Femur (tissue), 1 donor: ENCODE measurements around the gene PRSS53.
"Not testable (repeated sequence)": the region's sequence is repeated elsewhere in the genome, so short reads cannot be mapped to it uniquely, and the experiment has no call there.

ENCODE experiments used
- DNase-seq: peaks from one replicate; pipeline ENCODE4 v3.0.0-alpha.2; 2017

The PRSS53 gene

DNA sequence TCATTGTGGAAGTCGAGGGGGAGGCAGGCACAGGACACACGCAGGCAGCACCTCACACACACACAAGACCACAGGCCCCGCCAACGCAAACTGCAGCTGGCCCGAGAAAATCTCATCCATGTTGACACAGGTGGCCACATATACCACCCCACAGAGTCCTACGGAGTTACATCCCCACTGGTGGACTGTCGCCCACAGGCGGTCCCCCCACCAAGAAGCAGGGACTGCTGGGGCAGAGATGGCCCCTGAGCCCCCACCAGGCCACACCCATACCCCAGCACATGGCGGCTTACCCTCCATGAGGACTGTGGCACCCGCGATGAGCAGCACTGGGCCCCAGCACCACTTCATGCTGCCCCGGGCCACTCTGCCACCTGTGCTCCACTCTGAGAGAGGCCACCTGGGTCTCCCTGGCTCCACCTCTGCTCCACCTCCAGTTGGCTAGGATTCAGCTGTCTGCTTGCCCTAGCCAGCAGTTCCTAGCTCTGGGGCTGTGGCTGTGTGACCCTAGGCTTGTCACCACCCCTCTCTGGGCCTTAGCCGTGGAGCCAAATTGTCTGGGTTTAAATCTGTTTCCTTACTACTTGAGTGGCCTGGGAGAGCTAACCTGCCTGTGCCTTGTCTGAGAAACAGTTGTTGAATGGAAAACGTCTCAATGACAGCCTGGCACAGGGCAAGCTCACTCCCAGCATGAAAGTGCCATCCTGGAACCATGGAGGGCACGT, at the start of gene PRSS53:
Gene PRSS53 (minus strand): TSS at position 485 of the 725 bp plus-strand sequence. CDS start 134 bp downstream, at position 351.
- DNase-seq = no peak

DNA sequence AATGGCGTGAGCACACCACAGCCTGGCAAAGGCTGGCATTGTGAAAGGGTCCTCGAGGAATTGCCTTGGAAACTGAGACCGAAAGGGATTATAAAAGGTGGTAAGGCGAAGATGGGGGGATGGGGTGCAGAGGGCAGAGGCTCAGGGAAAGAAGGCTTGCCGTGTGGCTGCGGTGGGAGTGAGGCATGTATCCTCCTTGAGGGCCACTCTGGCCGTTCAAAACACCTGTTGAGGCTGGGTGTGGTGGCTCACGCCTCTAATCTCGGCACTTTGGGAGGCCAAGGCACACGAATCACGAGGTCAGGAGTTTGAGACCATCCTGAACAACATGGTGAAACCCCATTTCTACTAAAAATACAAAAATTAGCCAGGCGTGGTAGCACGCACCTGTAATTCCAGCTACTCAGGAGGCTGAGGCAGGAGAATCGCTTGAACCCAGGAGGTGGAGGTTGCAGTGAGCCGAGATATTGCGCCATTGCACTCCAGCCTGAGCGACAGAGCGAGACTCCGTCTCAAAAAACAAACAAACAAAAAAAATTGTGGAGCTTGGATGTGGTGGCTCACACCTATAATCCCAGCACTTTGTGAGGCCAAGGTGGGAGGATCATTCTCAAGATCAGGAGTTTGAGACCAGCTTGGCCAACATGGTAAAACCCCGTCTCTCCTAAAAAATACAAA, 48.2 kb upstream of the PRSS53 start:
- not testable (repeated sequence) for DNase-seq

DNA sequence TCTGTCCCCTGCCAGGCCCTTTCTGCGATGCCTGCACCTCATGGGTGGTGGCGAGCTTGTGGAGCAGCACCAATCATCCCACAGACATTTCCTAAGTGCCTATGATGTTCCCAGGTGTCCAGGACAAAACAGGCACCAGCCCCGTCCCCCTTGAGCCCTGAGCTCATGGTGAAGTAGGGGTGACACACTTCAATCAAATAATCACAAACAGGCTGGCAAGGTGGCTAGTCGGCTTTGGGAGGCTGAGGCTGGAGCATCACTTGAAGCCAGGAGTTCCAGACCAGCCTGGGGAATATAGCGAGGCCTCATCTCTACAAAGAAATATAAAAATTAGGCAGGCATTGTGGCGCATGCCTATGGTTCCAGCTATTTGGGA, 47.5 kb upstream of the PRSS53 start:
- DNase-seq = no peak

DNA sequence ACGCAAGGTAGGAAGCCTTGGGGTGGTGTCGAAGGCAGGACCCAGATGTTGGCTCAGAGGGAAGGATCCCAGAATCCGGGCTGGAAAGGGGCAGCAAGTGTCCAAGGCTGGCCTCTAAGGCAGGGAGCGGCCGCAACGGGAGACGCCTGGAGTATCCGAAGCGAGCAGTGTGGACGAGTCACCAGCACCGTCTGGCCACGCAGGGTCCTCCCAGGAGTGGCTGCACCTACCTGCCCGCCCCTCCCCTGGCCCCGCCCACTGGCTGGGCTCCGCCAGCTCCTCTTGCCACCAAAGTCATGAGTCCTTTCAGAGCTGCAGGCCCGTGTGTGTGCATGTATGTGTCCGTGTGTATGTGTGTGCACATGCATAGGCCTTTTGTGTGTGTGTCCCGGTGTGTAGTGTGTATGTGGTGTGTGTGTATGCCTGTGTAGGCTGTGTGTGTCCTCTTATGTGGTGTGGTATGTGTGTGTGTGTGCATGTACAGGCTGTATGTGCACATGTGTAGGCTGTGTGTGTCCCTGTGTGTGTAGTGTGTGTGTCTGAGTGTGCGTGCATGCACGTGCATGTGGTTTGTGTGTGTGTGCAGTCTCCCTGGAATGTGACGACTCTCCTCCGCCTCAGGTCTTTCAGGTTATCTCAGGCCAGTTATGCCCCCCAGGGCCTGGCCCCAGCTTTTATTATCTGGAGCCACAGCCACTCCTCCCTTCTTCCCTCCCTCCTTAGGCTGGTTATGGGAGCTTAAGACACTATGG, 47.0 kb upstream of the PRSS53 start, which contains the start of gene PRSS8:
Gene PRSS8 (minus strand): TSS at position 193 of the 752 bp plus-strand sequence. CDS start 229 bp downstream, outside the sequence.
- peak; percentile 25 for DNase-seq

DNA sequence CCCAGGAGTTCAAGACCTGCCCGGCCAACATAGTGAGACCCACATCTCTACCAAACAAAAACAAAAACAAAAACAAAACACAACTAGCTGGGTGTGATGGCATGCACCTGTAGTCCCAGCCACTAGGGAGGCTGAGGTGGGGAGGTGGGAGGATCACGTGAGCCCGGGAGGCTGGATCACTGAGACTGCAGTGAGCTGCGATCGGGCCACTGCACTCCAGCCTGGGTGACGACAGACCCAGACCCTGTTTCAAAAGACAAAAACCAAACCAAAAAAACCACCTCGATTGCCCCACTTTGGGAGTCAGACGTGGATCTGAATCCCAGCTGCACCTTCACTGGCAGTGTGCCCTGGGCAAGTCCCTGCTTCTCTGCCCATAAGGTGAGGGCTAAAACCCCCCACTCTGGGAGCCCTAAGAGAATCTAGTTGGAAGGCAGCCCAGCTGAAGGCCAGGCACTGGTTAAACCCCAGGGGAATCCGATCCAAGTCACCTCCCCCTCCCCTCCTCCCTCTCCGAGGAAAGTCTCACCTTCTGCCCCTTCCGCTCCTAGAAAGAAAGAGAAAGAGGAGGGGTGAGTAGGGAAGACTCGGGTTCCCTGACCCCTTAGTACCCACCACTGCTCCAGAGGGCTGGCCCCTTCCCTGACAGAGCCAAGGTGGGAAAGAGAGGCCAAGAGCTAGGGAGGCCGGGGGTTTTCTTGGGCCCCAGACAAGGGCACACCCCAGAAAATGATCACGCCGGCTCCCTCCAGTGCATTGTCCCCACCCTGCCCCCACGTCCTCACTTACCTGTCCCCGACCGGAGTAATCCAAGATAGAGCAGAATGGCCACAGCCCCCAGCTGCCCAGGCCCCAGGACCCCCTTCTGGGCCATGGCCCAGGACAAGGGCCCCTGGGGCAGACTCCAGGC, 46.1 kb upstream of the PRSS53 start:
- peak; percentile 30 for DNase-seq

DNA sequence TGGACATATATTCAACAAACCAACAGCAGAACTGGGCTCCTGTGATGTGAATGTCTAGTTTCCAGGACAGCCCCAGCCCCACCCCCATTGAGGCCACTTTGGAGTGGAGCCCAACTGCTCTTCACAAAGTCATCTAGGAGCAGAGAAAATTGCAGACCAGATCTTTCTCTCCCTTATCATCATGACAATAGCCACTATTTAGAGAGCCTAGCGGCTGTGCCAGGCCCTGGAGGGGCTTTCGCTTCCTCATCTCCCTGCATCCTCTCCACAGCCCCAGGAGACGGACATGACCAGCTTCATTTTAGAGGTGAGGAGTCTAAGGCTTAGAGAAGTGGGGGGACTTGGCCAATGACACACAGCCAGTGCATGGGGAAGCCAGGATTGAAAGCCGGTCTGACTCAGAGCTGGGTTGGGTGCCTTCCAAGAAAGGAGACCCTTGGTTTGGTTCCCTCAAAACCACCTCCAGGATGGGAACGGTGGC, 45.4 kb upstream of the PRSS53 start:
- peak; percentile 57 for DNase-seq

DNA sequence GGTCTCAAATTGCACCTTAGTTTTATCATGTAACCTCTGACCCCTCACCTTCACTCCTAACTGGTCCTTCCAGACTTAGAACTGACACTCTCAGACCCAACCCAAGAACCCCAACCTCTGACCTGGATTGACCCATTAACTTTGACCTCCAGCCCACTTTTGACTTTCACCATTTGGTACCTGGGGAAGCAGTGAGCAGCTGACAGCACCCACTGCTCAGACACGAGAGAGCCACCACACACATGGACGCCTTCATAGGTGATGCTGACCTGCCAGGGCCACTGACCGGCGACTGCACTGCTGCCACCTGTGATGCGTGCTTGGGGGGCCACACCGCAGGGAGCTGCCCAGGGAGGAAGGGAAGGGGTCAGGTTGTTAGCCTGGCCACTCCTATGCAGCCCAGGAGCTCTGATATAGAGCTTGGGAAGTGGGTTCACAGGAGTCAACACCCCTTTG, 44.3 kb upstream of the PRSS53 start:
- no peak for DNase-seq

DNA sequence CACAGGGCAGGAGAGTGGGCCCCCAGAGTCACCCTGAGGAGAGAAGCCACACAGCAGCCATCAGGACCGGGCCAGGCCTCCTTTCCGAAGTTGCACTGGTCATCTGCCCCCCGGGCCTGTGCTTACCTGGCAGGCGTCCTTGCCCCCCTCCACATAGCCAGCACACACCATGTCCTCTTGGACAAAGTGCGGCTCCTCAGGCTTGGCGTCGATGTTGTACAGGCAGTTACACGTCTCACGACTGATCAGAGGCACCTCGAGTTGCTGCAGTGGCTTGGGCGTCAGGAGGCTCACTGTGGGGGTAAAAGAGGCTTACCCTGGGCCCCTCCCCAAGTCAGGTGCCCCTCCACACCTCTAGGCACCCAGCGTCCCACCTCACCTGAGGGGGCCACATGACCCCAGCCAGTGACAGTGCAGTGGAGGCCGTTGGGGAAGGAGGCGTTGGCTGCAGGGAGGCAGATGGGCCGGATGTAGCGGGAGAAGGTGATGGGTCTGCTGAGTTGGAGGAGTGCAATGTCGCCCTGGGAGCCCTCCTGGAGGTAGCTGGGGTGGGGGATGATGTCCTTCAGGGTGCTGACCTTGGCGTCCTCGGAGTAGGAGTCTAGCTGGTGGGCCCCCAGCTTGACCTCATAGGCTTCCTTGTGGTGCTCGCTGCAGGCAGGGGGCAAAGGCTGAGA, 43.7 kb upstream of the PRSS53 start:
- peak; percentile 22 for DNase-seq

DNA sequence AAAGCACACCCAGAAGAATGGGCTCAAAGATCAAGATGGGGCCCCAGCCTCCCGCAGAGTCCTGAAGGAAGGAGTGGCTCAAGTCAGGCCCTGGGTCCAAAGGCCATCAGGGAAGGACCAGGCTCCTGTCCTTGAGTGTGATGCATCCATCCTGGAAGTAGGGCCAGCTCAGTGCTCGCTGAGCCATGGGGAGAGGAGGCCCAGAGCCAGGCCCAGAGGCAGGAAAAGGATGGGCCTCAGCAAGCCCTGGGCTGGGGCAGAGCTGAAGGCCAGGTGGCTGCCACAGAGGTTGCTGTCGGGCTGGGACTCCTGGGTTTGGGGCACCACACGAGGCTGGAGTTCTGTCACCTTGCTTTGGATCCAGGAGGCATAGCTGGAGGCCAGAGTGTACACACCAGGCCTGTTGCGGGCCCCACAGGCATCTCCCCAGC, 43.1 kb upstream of the PRSS53 start:
- no peak for DNase-seq

DNA sequence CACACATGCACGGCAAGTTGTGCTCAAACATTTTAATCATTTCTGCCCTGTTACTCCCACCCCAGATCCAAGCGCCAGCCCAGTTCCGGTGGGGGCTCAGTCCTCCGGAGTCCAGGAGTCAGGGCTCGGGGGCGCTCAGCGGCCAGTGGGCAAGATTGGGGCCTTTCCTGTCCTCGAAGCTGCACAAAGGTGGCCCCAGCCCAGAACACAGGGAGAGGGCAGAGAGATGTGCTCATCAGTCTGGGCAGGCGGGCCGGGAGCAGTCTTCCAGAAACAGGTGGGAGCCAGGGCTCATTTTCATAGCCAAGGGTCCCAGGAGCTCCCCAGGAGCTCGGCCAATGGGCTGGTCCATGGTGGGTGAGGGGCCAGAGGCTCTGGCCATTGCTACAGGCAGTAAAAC, 42.7 kb upstream of the PRSS53 start:
- no peak for DNase-seq

DNA sequence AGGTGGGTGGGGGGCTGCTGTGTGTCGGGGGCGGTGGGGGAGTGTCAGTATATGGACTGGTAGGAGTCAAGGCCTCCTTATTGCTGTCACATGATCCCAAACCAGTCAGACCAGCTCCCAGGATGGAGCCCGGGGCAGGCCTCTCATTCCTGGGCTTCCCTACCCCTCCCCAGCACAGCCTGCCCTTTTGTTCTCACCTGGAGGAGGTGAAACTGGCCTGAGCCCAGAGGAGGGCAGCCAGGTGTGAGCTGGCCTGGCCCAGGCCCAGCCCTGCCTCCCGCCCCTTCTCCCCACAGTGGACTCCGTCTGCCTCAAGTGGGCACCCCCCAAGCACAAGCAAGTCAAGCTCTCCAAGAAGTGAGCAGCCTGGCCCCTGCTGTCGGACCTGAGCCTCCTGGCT, 42.2 kb upstream of the PRSS53 start:
- DNase-seq = peak; percentile 22

DNA sequence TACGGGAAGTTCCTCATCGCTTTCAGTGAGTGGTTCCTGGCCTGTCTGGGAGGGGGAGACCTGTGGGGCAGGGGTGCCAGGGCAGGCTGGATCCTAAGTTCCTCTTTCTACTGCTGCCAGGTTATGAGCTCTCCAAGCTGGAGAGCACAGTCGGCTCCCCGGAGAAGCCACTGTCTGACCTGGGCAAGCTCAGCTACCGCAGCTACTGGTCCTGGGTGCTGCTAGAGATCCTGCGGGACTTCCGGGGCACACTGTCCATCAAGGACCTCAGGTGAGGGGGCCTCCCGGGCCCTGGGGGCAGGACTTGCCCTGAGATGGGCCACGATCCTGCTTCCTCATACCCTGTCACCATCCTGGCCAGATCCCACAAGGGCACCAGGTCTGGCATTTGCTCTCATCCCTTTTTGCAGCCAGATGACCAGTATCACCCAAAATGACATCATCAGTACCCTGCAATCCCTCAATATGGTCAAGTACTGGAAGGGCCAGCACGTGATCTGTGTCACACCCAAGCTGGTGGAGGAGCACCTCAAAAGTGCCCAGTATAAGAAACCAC, 41.7 kb upstream of the PRSS53 start:
- DNase-seq = peak; percentile 33

DNA sequence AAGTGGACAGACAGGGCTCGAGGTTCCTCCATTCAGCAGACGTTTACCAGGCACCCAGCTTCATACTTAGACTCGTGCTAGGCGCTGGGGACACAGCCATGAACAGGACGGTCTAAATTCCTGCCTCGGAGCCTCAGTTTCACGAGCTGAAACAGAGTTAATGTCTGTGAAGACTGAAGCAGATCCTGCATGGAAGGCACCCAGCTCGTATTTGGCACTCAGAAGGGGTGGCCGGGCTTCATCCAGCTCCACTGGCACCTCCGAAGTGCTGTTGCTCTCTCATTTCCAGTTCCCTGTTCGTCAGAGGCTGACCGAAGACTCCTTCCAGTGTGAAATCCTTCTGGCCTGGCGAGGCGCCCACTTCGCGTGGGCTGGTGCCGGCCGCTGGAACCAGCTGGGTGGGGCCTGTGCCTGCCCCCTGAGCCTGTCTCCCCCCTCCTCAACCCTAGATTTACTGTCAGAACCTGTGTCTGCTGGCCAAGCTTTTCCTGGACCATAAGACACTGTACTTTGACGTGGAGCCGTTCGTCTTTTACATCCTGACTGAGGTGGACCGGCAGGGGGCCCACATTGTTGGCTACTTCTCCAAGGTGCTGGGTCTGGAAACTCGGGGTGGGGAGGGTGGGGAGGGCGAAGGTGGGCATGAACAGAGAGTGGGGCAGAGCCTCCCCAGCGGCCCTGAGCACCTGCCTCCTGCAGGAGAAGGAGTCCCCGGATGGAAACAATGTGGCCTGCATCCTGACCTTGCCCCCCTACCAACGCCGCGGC, 41.0 kb upstream of the PRSS53 start:
- DNase-seq = peak; percentile 62

DNA sequence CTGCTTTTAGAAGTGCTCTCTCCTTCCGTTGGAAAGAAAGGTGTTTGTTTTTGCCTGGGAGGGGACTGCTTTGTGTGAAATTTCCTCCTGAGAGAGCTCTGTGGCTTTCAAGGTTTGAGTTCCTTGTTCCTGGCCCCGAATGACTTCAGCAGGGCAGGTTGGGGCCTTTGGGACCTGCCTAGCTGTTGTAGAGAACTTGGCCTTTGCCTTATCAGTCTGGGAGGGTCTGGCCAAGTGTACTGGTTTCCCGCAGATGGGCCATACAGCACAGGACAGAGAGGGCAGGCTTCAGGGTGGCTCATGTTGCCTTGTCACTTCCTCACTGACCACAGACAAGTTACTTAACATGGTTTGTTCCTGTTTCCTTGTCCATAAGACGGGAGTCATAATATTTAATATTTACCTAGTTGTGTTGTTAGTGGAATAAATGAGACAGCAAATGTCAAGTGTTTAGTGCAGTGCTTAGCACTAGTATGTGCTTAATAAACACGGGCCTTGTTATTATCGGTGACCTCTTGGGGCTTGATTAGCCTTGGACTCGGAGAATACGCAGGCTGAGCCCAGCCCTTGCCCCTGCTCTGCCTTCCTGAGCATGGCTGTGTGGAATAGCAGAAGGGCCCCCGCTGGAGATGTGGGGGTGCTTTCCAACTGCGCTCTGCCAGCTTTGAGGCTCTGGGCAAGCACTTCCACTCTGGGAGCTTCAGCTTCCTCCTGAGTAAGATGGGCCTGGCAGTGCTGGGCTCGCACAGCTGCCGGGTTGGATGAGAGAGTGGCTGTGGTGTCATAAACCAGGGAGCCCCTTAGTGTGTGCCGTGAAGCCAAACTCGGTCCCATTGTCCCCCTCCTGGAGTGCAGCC, 40.2 kb upstream of the PRSS53 start:
- peak; percentile 46 for DNase-seq

DNA sequence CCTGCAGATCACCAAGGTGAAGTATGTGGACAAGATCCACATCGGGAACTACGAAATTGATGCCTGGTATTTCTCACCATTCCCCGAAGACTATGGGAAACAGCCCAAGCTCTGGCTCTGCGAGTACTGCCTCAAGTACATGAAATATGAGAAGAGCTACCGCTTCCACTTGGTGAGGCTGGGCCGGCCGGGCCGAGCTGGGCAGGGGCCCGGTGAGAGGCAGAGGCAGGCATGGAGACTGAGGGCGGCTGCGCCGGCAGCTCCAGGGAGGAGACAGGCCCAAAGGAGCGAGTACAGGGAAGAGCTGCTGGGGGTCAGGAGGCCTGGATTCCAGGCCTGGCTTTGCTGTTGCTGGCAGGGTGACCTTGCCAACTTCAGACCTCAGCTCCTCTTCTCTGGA, 38.4 kb upstream of the PRSS53 start:
- DNase-seq = no peak

DNA sequence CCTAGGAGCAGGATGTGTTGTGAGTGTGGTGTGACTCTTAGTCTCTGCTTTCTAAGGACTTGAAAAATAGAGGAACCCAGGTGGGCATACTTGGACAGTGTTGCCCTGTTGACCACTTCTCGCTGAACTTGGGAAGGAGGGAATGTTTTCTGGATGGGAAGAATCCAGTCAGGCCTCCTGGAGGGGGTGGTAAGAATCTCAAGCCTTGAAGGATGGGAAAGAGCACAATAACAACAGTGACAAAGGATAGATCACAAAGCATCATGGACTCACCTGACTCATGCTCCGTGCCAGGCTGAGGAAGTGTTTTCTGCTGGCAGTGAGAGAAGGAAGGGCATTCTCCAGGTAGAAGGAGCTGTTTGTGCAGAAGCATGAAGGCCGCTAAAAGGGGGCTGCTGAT, 37.1 kb upstream of the PRSS53 start:
- DNase-seq = no peak

DNA sequence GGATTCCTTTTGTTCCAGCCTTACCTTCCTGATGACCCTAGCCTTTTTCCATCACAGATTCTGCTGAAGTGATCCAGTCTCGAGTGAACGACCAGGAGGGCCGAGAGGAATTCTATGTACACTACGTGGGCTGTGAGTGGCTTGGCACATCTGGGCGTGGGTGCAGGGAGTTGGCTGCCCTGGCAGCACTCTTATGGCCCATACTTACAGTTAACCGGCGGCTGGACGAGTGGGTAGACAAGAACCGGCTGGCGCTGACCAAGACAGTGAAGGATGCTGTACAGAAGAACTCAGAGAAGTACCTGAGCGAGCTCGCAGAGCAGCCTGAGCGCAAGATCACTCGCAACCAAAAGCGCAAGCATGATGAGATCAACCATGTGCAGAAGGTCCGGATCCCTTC, 31.4 kb upstream of the PRSS53 start:
- no peak for DNase-seq

DNA sequence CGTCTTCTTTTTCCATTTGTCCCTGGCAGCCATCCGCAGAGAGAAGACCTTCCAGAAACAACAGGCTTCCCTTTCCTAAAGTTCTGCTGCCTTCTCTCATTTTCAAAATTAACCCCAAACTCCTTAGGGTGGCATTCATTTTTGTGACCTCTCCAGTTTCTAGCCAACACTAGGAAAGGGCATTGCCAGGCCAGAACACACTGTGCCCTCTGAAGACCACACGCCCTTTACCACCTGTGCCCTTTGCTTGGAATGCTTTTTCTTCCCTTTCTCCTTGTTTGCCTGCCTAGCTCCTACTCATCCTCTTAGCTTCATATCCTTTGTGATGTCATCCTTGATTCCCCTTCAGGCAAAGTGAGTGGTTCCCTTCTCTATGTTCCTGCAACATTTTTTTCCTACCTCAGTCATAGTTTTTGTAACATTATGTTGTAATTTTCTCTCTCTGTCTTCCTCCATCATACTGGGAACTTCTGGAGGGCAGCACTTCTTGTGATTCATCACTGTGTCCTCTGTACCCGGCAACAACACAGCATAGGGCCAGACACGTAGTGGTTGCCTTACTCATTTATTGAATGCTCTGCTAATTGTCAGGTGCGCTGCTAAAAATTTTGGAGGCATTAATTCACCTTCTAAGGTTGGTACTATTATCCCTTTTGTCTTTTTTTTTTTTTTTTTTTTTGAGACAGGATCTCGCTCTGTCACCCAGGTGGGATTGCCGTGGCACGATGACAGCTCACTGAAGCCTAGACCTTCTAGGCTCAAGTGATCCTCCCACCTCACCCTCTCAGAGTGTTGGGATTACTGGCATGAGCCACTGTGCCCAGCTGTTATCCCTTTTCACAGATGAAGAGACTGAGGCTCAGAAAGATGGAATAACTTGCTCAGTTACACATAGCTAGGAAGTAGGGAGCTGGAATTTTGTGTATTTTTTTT, 29.7 kb upstream of the PRSS53 start:
- no peak for DNase-seq
